HG02870 (cell line): Measurements from ENCODE around the gene HNRNPA1.
"Not testable (repeated sequence)": the region's sequence is repeated elsewhere in the genome, so short reads cannot be mapped to it uniquely, and the experiment has no call there.

ENCODE experiments used
- ATAC-seq: cut with Tn5 transposase; IDR thresholded peaks from one replicate; pipeline ENCODE4 v1.9.1; 2021; ENCODE audit warnings: mild to moderate bottlenecking, moderate library complexity; ENCODE audit not compliant: unreplicated experiment

Gene HNRNPA1

DNA sequence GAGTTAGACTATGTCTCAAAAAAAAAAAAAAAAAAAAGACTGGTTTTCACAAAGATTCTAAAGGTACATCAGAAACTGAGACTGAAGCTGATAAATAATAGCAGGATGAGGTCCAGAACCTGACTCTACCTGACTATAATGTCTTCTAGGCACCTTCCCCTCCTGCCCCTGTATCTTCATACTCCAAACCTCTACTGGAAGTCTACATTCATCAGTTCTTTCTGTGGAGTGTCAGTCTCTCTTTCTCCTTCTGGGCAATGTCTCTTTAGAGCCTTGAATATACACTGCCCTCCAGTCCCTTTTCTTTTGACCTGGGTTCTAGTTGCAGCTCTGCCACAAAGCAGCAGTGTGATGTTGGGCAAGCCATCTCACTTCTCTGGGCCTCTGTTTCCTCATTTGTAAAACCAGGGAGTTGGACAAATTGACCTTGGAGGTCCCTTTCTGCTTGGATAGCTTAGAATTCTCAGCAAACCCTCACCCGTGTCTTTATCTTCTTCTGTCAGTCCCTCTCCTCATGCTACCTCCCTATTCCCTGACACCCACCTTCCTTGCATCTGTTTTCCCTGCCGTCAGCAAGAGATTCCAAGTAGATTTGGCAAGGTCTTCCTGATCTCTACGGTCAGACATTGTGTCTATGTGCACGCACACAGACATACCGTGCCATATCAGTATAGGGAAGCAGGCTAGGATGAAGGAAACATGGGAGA lies 16.0 kb downstream of the HNRNPA1 start:
- ATAC-seq = no peak

DNA sequence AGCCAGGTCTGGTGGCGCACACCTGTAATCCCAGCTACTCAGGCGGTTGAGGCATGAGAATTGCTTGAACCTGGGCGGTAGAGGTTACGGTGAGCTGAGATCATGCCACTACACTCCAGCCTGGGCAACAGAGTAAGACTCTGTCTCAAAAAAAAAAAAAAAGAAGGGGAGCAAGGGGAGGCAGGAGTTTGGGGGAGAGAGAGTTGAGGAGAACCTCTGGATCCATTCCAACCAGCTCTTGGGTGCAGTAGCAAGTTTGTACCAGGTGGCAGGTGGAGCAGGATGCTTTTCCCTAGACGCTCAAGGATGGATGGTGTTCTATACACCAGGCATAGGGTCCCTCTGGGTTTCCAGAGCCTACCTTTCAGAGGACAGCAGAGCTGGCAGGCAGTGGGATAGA lies 18.4 kb downstream of the HNRNPA1 start:
- no peak for ATAC-seq

DNA sequence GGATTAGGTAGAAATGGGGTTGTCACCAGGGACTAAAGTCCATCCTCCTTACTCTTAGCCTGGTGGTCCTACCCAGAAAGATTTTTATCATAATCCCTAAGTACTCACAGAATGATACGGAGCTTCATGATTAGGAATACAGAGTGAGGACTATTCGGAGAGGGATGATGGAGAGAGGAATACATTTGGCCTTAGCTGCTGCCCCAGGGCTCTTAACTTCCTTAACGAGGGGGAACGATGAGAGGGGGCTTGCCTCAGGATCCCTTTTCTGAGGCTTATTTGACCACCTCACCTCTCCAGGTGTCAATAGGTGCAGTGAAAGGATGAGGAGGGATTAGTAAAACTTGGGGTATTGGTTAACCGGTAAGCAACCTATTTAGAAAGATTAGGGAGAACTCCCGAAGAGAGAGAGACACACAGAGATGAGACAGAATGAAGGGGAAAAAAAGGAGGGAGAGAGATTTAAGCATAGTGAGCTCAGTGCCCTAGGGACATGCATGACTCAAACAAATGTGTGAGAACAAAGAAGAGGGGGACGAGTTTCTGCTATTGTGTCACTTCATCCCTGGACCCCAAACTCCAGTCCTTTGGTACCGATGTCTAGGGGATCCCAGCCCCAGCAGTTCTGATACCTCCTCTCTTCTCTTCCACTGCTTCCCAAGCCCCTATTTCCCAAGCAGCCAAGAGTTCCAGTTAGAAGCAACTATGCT lies 19.1 kb downstream of the HNRNPA1 start:
- no peak for ATAC-seq

GRCh38 chr12:54300225-54300731 lies 19.8 kb downstream of the HNRNPA1 start:
- ATAC-seq = no peak

DNA sequence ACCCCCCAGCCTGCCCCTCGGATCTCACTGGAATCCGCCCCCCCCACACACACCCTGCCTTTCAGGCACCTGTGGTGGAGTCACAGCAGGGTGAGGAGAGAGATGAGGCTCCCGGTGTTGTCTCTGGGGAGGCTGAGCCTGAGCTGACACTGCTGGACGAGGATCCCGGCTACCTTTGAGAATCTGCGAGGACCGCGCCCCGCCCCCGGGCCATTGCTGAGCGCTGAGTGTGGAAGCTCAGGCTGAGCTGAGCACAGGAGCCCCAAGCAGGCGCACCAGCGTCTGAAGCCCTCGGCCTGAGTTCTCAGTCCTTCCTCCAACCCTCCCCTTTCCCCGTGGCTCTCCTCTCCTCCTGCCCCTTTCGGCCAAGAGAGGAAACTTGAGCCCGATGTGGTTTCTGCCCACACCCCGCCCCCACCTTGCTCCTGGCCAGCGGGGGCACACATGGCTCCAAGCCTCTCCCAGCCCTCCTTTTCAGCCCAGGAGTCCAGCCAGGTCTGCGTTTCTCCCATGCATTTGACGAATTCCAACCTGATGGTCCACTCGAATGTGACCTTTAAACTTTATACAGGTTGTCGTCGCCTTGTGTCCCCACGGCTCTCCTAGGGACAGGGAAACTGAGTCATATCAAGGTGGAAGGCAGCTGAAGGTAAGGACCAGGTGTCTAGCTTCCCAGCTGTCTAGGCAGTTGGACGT lies 20.4 kb downstream of the HNRNPA1 start, which contains the start of gene NFE2:
TSS of gene NFE2 (minus strand) at position 284 of the 696 bp plus-strand sequence. CDS start 5,767 bp downstream, outside the sequence.
- no peak for ATAC-seq

GRCh38 chr12:54301428-54302048 lies 21.0 kb downstream of the HNRNPA1 start:
- no peak for ATAC-seq

DNA sequence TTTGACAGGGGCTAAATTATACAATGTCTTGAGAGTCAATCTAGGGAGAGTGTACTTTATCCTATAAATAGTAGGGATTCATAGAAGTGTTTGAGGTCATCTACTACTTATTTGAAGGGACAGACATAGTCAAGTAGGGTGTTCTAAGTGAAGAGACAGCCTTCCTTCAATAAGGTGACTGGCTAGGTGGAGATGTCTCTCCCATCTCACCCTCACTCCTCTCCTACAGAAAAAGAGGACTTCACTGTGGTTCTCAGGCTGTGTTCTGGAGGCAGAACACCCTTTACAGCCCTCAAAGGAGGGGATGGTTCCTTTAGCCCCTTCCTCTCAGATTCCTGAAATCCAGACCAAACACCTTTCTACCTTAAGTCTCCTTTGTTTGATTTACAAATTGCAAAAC lies 23.1 kb downstream of the HNRNPA1 start:
- no peak for ATAC-seq

- no peak for ATAC-seq
These were observed 23.8 kb downstream of the HNRNPA1 start for GRCh38 chr12:54304187-54304810.

DNA sequence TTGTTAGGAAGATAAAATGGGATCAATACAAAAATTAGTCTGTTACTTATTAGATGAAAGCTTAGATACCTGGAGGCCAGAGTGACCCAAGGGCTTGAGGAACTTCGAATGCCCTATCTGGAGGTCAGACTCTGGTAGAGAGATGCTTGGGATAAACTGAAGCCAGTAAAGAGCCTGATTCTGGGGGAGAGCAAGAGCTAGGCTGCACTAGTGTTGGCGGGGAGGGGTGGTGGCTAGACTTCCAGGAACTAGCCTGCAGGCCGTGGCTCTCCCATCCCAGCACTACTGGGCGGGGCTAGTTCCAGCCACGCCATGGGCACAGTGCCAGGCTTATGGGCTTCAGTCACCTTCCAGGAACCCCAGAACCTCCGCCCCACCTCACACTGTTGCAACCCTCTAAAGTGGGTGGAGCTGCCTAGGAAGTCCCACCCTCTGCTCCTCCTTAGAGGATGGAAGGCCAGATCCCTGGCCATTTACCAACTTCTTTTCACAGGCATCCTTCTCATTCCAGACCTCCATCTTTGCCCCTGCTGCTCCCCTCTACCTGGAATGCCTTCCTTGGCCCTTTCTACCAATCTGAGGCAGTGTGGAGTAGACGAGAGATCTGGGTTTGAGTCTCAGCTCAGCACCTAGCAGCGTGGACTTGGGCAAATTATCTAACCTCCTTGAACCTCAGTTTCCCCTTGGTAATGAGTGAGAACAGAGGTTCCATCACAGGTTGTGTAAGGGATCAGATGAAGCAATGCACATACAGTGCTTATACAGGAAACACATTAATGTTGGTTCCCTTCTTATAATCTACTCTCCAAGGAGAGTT lies 26.6 kb downstream of the HNRNPA1 start:
- no peak for ATAC-seq

DNA sequence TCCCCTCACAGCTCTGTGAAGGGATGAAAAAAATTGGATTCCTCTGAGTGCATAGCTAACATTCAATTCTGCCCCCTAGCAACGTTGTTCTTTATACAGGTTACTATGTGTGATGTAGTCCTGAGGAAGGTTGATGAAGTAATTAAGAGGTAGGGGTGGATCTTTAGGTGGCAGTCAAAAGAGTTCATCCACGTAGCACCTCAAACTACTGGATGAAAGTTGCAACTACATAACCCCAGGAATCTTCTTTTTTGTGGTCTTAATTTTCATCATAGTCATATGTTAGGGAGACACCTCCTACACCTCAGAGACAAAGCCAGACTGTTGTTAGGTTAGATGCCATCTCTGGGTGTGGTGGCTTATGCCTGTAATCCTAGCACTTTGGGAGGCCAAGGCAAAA lies 30.5 kb downstream of the HNRNPA1 start:
- ATAC-seq = no peak

DNA sequence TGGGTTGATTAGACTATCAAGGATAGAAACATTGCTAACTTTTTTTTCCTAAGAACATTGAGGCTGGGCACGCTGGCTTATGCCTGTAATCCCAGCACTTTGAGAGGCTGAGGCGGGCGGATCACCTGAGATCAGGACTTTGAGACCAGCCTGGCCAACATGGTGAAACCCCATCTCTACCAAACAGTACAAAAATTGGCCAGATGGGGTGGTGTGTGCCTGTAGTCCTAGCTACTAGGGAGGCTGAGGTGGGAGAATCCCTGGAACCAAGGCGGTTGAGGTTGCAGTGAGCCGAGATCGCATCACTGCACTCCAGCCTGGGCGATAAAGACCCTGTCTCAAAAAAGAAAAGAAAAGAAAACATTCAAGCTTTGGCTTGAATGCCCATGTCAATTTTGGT lies 31.8 kb downstream of the HNRNPA1 start:
- ATAC-seq = not testable (repeated sequence)

GRCh38 chr12:54321363-54321762 lies 40.8 kb downstream of the HNRNPA1 start:
- no peak for ATAC-seq

DNA sequence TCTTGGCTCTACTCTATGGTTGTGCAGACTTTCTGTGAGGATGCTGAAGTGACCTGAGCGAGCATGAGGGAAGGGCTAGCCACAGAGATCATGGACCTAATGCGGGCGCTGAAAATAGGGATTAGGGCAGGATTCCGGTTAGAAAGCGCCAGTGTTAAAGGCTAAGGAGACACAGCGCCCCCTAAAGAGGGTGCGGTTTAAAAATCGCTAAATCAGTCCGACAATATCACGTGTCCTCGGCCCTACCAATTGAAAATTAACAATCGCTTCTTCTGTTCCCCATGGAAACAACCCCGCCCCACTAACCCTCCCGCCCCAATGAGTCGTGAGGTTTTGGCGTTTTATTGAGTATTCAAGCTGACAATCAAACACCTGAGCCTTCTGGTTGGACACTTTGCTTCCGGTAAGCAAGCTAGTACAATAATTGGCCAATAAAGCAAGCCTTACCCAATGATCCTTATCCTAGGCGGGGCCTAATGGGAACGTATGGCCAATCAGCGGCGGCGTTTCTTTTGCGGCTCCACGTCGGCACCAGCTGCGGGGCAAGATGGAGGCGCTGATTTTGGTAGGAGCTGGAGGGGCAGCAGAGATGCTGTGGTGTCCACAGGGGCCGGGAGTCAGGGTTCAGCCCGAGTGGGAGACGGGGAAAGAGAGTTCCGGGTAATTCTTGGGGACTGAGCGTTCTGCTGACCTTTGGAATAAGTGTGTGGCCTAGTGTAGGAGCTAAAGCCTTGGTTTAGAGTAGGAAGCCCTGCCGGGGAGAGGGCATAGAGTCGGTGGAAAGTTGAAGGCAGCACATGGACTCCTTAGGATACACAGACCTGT lies 44.3 kb downstream of the HNRNPA1 start, which contains the start of gene COPZ1:
TSS of gene COPZ1 (plus strand) at position 515 of the 825 bp plus-strand sequence. CDS start at position 548, 33 bp downstream.
- ATAC-seq = peak; percentile 98

- not testable (repeated sequence) for ATAC-seq
These were observed 45.0 kb downstream of the HNRNPA1 start for GRCh38 chr12:54325442-54326109.

DNA sequence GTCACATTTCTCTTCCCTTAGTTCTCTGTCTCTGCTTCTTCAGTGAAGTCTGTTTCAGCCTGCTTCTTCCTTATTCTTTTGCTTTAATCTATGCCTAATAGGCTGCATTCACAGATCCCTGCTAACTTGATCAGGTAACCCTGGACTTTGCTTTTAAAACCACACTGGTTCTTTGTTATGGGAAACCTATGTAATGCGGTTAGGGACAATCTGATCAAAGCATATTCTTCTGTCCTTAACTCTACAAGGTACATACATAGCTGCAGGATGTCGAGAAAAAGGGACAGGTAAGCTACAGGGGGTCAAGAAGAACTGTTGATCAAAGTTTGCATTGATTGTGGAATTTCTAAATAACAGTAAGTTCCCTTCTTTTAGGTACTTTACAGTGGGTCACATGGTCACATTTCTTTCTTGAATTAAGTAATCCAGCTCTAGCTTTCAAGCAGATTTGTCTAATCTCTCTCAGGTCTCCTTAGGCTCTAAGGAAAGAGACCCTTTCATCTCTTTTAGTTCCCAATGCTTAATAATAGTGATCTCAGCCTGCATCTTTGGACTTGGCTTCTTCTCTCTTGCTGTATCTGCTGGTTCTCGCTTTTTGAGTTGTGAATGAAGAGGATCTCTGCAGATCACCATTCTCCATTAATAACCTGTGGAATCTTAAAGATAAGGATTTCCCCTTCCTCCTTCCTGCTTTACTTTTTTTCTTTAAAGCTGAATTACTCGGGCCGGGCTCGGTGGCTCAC lies 48.2 kb downstream of the HNRNPA1 start:
- ATAC-seq = no peak

DNA sequence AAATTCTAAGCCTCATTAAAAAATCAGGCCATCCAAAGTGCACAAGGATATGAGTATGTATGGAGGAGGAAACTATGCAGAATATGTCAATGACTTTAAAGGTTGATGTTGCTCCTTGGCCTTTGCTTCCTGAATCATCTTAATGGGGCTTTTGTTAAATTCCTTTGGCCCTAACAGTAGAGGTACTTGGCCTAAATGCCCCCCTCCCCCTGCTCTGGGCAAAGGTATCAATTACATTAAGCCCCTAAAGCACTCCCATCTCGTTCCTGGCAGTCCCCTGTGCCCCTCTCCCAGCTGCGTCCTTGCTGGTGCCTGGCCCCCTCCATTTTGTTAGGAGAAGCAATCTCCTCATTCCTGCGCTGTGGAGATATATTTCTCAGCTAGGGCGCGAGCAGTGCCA lies 49.2 kb downstream of the HNRNPA1 start:
- no peak for ATAC-seq

GRCh38 chr12:54330442-54330841 lies 49.9 kb downstream of the HNRNPA1 start:
- ATAC-seq = no peak

DNA sequence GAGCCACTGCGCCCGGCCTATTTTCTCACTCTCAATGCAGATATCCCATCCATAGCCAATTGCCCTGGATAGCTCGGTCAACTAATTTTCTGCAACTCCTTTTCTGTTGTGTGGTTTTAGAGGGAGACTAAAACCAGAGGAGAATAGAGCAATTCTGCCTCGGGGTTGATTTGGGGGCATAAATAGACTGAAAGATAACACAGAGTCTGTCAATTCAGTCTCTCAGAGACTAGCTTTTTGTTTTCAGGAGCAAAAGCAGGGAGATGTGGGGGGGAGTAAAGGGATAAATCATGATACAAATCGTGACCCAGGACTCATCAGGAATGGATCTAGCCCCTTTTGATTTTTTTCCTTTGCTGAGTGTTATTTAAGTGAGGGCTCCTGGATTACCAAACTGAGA lies 50.9 kb downstream of the HNRNPA1 start:
- ATAC-seq = no peak
